ENCODE data around the gene RPP25L. TPM values are rescaled to one million over a fixed set of nuclear protein-coding genes. Genes with fewer than 3 reads are reported as not detected.

Gene RPP25L
- total and polyA plus RNA-seq, 2 donors: 13.2 to 33.7 TPM

DNA sequence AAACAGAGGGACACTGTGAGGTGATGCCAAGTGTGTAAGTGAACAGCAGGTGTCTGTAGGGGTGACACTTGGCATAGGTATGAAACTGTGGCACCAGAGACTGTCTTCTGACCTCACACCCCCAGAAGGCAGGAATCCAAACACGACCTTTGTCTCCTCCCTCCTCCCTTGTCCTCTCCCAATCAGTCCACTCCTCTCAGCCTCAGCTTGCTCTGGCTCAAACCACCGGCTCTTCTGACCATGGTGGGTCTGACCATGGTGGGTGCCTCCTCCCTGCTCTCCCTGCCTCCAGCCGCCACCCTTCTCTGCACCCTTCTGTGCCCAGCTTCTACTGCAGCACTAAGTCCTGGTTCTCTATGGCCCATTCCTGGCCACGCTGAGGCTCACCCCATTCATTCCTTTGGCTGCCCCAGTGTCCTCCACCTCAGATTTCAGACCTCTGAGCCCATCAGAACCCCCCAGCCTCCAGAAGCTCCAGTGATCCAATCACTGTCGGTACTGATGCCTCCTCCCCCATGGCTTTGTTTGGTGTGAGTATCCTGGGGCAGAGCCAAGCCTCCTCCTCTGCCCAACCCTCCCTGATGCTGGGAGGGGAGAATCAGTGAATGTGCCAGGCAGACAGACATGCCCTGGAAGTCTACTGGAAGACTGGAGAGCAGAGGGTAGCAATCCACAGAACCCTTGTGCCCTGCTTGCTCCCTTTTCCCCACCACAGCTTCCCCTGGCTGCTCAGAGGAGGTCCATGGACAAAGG lies 18.7 kb upstream of the RPP25L start:
- Histone ChIP-seq H3K4me3 (ENCODE audit: low read depth, low read length) (no peak overlapping the region), H3K4me1 (ENCODE audit: insufficient read depth) (no peaks in the 10 kb centered on the region), H3K27ac (ENCODE audit: low read depth) (no peak overlapping the region), H3K36me3 (ENCODE audit: insufficient read depth) (no peaks in the 10 kb centered on the region)
- DNase-seq (ENCODE audit: extremely low spot score): no peak
- 32% methylated on average over 5 of the region's 5 CpGs for WGBS

DNA sequence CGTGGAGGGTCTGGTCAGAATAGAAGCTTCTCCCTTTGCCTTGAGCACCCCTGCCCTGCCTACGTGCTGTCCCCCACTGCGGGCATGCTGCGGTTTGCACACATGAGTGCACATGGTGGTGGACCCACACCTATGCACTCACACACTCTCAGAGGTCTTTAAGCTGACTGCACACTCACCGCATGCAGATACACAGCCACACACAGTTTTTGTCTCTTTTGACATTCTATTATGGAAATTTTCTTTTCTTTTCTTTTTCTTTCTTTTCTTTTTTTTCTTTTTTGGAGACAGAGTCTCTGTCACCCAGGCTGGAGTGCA lies 17.6 kb upstream of the RPP25L start:
- H3K27ac ChIP-seq (ENCODE audit: low read depth): no peak overlapping the region
- H3K36me3 ChIP-seq (ENCODE audit: insufficient read depth): no peaks in the 10 kb centered on the region
- DNase-seq (ENCODE audit: extremely low spot score): no peak
- H3K4me3 ChIP-seq (ENCODE audit: low read depth, low read length): no peak overlapping the region
- WGBS: 22% methylated on average over 5 of the region's 5 CpGs
- no peaks in the 10 kb centered on the region for H3K4me1 ChIP-seq (ENCODE audit: insufficient read depth)

DNA sequence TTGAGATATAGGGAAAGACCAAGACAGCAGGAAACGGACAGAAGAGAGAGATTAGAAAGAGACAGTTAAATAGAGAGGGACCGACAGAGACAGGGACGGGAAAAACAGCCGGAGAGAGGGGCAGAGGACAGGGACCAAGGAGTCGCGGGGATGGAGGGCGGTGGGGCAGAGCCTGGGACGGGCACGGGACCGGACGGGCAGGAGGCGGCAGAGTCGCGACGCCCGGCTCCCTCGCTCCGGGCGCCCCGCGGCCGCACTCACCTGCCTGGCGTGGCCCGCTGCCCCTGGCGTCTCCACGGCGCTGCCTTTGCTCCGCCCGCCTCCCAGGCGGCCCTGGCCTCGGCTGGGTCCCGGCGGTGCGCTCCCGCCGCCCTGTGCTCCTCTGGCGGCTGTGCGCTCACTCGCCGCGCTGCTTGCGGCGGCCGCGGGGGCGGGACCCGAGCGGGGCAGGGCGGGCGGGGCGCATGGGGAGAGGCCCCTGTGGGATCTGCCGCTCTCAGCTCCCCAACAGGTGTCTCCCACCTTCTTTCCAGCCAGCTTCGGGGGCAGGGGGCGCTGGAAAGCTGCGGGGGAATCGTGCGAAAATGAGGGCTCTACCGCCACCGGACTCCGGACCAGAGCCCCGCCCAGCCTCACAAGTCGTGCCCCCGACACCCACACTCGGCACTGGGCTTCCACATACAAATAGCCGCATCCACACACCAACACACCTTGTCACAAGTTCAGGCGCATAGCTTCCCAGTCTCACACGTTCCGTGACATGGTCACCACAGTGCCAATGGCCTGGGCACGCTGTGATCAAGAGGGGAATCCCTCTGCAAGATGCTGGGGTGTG lies 17.0 kb upstream of the RPP25L start, which contains the start of gene ARID3C:
Gene ARID3C, minus strand, starts transcription at position 411 of the 835 bp plus-strand sequence. CDS start 1,052 bp downstream, outside the sequence.
- H3K4me3 ChIP-seq (ENCODE audit: low read depth, low read length): peak within 1 kb of the TSS; percentile 40
- 1% methylated on average over 69 of the region's 69 CpGs for WGBS
- DNase-seq (ENCODE audit: extremely low spot score): no peak
- no peaks in the 10 kb centered on the region for H3K4me1 ChIP-seq (ENCODE audit: insufficient read depth)
- no peaks in the 10 kb centered on the region for H3K36me3 ChIP-seq (ENCODE audit: insufficient read depth)
- H3K27ac ChIP-seq (ENCODE audit: low read depth): no peak within 1 kb of the TSS

DNA sequence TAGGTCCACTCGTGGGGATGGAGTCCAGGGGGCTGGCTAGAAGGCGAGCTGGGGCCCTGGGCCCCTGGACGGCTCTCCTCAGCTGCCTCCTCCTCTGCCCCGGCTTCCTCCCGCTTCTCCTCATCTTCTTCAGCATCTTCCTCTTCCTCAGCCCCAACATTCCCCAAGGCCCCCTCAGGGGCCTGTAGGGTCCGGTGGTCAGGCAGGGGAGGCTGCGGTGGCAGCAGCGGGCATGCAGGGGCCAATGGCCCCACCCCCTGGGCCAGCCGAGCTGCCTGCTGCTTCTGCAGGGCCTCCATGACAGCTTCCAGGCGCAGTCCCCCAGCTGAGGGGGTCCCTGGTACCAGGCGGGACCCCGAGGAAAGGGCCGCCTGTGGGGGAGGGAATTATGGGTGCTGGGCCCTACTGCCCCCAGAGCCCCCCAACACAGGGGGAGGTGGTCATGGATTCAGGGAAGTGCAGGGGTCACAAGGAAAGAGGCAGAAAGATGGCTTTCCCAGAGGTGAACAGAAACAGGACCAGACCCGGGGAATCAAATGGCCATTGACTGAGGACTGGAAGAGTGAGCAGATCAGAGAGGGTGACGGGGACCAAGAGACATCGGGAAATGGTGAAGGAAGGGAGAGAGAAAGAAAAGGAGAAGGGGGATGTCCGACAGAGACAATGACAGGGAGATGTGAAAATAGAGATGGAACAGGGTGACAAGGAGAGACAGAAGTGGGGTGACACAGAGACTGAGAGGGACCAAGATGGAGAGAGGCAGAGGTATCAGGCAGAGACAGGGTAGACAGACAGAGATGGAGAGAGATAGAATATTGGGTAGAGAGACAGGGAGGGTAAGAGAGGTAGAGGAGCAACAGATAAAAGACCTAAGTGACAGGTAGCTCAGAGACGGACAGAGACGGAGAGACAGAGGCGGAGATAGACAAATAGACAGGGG lies 16.1 kb upstream of the RPP25L start:
- H3K4me1 ChIP-seq (ENCODE audit: insufficient read depth): no peaks in the 10 kb centered on the region
- no peak overlapping the region for H3K27ac ChIP-seq (ENCODE audit: low read depth)
- H3K4me3 ChIP-seq (ENCODE audit: low read depth, low read length): no peak overlapping the region
- H3K36me3 ChIP-seq (ENCODE audit: insufficient read depth): no peaks in the 10 kb centered on the region
- WGBS: 37% methylated on average over 20 of the region's 20 CpGs
- DNase-seq (ENCODE audit: extremely low spot score): no peak

DNA sequence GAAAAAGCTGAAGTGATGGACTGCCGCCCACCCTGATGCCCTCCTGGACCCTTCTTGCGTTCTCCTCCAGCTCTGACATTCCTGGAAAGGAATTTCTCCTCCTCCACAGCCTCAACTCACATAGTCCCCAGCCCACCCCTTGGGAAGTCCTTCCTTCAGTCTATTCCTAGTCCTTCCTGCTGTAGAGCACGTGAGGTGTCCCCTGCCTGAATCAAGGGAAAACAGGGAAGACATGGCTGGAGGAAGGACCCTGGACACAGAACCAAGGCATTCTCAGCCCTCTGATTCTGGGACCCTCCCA lies 13.2 kb upstream of the RPP25L start:
- WGBS: 65% methylated on average over 3 of the region's 3 CpGs
- H3K36me3 ChIP-seq (ENCODE audit: insufficient read depth): no peaks in the 10 kb centered on the region

DNA sequence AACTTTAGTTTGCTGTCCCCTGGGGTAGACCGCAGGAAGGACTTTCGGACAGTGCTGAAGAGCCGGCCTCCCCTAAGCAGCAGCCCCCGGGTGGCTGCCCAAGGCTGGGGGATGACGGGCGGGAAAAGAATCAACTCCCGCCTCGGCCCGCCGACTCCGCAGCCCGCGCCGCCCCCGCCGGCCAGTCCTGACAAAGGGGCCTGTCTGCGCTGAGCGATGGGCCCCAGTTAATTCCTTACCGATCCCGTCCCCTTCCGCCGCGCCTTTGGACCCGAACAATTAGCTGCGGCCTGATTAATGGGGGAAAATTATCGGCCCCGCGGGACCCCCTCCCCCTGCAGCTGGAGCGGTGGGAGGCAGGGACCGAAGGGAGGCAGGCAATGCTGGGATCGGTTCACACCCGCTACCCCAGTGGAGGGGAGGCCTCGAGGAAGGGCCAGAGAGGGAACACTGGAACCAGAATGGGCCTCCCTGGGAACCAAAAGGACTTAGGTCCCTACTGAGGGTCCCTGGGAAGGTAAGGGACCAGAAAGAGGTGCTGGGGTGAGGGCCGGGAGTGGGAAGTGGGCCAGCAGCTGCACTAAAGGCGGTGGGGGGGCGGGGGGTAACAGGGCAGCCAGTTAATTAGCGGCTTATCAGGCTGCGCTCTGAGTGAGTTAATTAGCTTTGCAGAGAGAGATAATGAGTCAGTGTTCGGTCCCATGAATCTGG lies 12.7 kb upstream of the RPP25L start:
- no peaks in the 10 kb centered on the region for H3K4me1 ChIP-seq (ENCODE audit: insufficient read depth)
- H3K4me3 ChIP-seq (ENCODE audit: low read depth, low read length): no peak overlapping the region
- DNase-seq (ENCODE audit: extremely low spot score): no peak
- no peak overlapping the region for H3K27ac ChIP-seq (ENCODE audit: low read depth)
- H3K36me3 ChIP-seq (ENCODE audit: insufficient read depth): no peaks in the 10 kb centered on the region
- WGBS: 15% methylated on average over 39 of the region's 39 CpGs

More for the DNA sequence above, 13.2 kb upstream of the RPP25L start:
- H3K4me3 ChIP-seq (ENCODE audit: low read depth, low read length): no peak overlapping the region
- no peaks in the 10 kb centered on the region for H3K4me1 ChIP-seq (ENCODE audit: insufficient read depth)
- H3K27ac ChIP-seq (ENCODE audit: low read depth): no peak overlapping the region
- no peak for DNase-seq (ENCODE audit: extremely low spot score)

DNA sequence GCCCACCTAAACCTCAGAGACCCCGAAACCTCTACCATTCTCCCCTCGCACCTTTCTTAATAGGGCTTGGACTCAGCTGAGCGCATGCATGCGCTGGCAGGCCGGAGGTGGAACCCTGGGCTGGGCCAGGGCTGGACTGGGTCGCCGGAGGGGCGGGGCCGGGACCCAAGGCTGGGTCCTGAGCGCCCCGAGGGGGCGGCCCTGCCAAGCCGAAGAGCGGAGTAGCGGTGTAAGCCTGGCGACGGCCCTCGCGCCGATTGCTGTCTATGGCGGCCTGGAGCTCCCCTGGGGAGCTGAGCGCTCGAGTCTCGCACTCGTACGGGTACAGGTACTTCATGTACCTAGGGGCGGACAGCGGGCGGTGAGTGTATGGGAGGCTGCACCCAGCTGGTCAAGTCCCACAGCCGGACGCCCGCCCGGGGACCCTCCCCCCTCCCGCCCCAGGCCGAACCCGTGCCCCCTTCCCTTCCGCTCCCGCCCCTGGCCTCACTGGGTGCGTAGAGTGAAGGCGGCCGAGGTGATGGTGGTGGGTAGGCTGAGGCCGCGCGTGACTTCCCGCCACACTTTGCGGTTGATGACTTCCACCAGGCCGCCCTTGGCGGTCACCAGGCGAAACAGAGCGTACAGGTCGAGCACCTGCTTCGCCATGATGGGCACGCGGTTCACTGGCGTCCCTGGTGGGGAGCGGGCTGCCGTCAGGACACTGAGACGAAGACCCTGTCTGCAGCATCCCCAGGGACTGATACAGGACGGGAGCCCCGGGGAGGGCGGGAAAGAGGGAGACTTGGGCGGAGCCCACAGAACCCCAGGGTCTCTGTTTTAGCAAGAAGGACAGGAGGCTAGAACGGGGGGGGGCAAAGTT lies 11.7 kb upstream of the RPP25L start:
- H3K4me1 ChIP-seq (ENCODE audit: insufficient read depth): no peaks in the 10 kb centered on the region

DNA sequence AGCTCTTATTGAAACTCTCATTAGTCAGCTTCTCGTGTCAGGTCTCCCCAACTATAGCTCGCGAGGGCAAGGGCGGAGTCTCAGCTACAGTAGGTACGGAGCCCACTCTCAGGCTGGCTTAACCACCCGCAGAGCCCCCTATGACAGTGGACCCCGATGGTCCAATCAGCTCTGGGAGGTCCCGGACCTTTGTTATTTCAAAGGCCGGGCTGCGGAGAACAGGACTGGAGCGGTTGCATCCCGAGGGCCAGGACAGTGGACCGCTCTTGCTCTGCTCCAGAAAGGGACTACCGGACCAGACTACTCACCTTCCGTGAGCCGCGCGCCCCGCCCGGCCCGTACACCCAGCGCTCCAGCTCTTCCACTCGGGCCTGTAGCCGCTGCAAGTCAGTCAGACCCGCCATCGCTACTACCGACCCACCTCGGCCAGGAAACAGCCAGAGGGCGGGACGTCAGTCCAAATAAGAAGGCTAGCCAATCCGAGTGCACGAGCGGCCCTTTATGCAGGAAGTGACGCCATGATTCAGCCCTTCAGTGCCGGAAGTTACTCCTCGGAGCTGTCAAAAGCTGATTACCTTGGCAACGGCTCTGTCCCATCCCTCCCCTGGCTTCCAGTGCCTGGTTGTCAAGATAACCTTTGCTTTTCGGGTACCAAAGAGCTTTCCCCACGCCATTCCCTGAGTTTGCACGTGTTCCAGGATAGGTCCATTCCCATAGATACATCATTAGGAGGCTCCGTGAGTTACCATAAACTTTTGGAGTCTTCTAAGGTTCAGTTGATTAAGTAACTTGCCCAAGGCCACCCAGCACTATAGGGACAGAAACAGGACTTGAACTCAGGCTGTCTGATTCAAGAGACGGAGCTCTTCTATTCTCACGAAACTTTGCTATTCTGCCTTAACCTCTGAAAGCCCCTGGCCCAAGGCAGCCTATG lies 8.4 kb upstream of the RPP25L start, which contains the start of gene DCTN3:
Gene DCTN3, minus strand, starts transcription at position 435 of the 934 bp plus-strand sequence. Its CDS starts 31 bp downstream, at position 404.
- Histone ChIP-seq H3K27ac (ENCODE audit: low read depth) (no peak within 1 kb of the TSS), H3K4me1 (ENCODE audit: insufficient read depth) (no peaks in the 10 kb centered on the region), H3K4me3 (ENCODE audit: low read depth, low read length) (peak within 1 kb of the TSS; percentile 87), H3K36me3 (ENCODE audit: insufficient read depth) (no peaks in the 10 kb centered on the region)
- peak; percentile 89 for DNase-seq (ENCODE audit: extremely low spot score)
- WGBS: 4% methylated on average over 43 of the region's 43 CpGs

More for the DNA sequence above, 11.7 kb upstream of the RPP25L start:
- 9% methylated on average over 63 of the region's 63 CpGs for WGBS
- Histone ChIP-seq H3K36me3 (ENCODE audit: insufficient read depth) (no peaks in the 10 kb centered on the region), H3K27ac (ENCODE audit: low read depth) (no peak overlapping the region), H3K4me3 (ENCODE audit: low read depth, low read length) (no peak overlapping the region)
- DNase-seq (ENCODE audit: extremely low spot score): no peak

DNA sequence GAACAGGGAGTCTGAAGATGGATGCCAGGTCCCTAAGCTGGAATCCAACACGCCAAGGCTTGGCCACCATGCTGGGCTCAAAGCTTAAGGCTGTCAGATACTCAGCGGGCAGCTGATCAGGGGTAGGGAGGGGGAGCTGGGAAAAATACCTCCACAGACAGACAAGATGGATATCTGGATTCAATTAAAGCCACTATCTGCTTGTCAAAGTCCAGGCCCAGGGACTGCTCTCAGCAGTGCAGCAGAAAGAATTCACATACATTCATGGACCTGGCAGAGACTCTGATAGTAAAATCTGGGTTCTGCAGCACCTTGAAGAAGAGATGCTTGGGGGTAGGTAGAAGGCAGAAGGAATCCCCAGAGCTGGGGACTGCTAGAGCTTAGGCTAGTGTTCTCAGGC lies 3.2 kb upstream of the RPP25L start:
- Histone ChIP-seq H3K36me3 (ENCODE audit: insufficient read depth) (no peaks in the 10 kb centered on the region), H3K27ac (ENCODE audit: low read depth) (no peak overlapping the region)
- whole genome bisulfite sequencing: 67% methylated on average over 2 of the region's 2 CpGs

DNA sequence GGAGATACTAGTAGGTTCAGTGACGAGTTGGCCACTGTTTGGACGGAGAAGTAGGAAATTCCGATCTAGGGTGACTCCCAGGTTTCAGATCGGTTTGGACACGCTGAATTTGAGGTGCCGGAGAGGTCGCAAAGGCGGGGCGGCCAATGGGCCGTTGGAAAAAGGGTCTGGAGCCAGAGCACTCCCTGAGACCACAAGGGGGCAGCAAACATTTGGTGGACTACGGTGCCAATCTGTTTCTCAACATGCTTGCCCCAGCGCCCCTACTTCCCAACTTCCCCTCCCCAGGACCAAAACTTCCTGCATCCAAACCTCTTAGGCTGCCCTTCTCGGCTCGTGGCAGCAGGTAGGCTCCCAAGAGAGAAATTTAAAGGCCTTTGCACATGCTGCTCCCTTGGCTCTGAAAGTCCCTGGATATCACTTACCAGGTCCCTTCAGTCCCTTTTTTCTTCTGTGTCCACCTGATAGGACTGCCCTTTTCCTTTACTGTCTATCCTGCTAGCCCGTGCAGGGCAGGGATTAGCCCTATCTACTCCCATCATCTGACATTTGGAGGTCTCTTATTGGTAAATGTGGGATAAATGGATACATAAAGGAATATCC lies 992 bp upstream of the RPP25L start:
- peak; percentile 69 for DNase-seq (ENCODE audit: extremely low spot score)
- no peaks in the 10 kb centered on the region for H3K36me3 ChIP-seq (ENCODE audit: insufficient read depth)
- no peak overlapping the region for H3K27ac ChIP-seq (ENCODE audit: low read depth)
- no peaks in the 10 kb centered on the region for H3K4me1 ChIP-seq (ENCODE audit: insufficient read depth)
- 3% methylated on average over 15 of the region's 15 CpGs for WGBS
- H3K4me3 ChIP-seq (ENCODE audit: low read depth, low read length): peak overlapping the region; percentile 62

More for the DNA sequence above, 3.2 kb upstream of the RPP25L start:
- H3K4me3 ChIP-seq (ENCODE audit: low read depth, low read length): no peak overlapping the region
- no peak for DNase-seq (ENCODE audit: extremely low spot score)
- H3K4me1 ChIP-seq (ENCODE audit: insufficient read depth): no peaks in the 10 kb centered on the region

DNA sequence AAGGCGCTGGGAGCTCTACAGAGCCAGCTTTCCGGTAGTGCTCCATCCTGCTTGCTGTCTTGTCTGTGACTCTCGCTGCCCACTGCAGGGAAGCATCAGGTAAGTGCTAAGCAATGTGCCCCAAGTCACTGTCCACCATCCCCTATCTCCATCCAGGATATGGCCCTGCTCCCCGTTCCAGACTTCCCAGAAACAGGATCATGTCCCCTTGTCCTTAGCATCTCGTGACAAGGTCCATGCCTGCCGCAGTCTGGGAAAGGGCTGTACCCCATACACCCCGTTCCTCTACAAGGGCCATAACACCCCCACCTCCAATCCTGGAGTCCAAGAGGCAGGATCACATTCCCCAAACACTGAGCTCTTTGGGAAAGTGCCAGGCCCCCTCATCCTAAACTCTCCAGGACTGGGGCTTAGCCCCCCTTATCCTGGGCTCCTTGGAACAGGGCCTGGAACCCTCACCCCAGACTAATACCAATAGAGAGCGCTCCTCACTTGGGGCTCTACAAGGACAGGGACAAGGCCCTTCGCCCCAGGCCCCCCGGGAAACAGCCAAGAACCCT lies 566 bp downstream of the RPP25L start:
- no peak overlapping the region for H3K27ac ChIP-seq (ENCODE audit: low read depth)
- no peak for DNase-seq (ENCODE audit: extremely low spot score)
- 58% methylated on average over 10 of the region's 10 CpGs for WGBS

More for the DNA sequence above, 566 bp downstream of the RPP25L start:
- H3K4me3 ChIP-seq (ENCODE audit: low read depth, low read length): peak overlapping the region; percentile 62
- no peaks in the 10 kb centered on the region for H3K4me1 ChIP-seq (ENCODE audit: insufficient read depth)
- H3K36me3 ChIP-seq (ENCODE audit: insufficient read depth): no peaks in the 10 kb centered on the region
